GM23338 (cell line): Measurements from ENCODE around the gene TNS3. TPM values are rescaled to one million over a fixed set of nuclear protein-coding genes. Genes with fewer than 3 reads are reported as not detected.

Experiments
- ATAC-seq: fragments of 200-7000 bp; cut with Tn5 transposase; 3 replicates; pipeline ENCODE4 v1.9.1; 2020
- DNase-seq: peaks from one replicate; pipeline ENCODE4 v3.0.0-alpha.2; 2015; ENCODE audit warnings: low spot score
- H2AFZ ChIP-seq: fragments of 200-600 bp; sonication (generic); 2 replicates; pipeline ENCODE4 v1.8.0; 2016; ENCODE audit warnings: antibody characterized with exemption, mild to moderate bottlenecking, moderate library complexity
- H3F3A ChIP-seq: fragments of 200-600 bp; sonication (generic); replicated peaks from 2 replicates; pipeline ENCODE4 v1.8.0; 2017; ENCODE audit warnings: antibody characterized with exemption, mixed run types, low read depth
- H3K27ac ChIP-seq: fragments of 200-600 bp; sonication (generic); 2 replicates; pipeline ENCODE4 v1.6.1; 2016; ENCODE audit warnings: low read depth
- H3K27me3 ChIP-seq: fragments of 200-600 bp; sonication (generic); 2 replicates; pipeline ENCODE4 v1.8.0; 2016; ENCODE audit warnings: mild to moderate bottlenecking, mixed run types, moderate library complexity; ENCODE audit not compliant: insufficient read depth
- H3K36me3 ChIP-seq: fragments of 200-600 bp; sonication (generic); 2 replicates; pipeline ENCODE4 v1.8.0; 2016; ENCODE audit warnings: mild to moderate bottlenecking; ENCODE audit not compliant: insufficient read depth
- H3K4me1 ChIP-seq: fragments of 200-600 bp; sonication (generic); 2 replicates; pipeline ENCODE4 v1.8.0; 2016; ENCODE audit warnings: mild to moderate bottlenecking, moderate library complexity; ENCODE audit not compliant: insufficient read depth
- H3K4me2 ChIP-seq: fragments of 200-600 bp; sonication (generic); 2 replicates; pipeline ENCODE4 v1.7.1; 2017; ENCODE audit warnings: mixed run types
- H3K4me3 ChIP-seq: fragments of 200-600 bp; sonication (generic); 2 replicates; pipeline ENCODE4 v1.6.1; 2016; ENCODE audit warnings: mixed run types
- H3K79me2 ChIP-seq: fragments of 200-600 bp; sonication (generic); replicated peaks from 2 replicates; pipeline ENCODE4 v1.8.0; 2017; ENCODE audit warnings: mild to moderate bottlenecking; ENCODE audit not compliant: insufficient read depth
- H3K9me2 ChIP-seq: fragments of 200-600 bp; sonication (generic); 2 replicates; pipeline ENCODE4 v1.8.0; 2017; ENCODE audit not compliant: insufficient read depth
- H4K20me1 ChIP-seq: fragments of 200-600 bp; sonication (generic); replicated peaks from 2 replicates; pipeline ENCODE4 v1.8.0; 2017; ENCODE audit warnings: mild to moderate bottlenecking; ENCODE audit not compliant: insufficient read depth
- H3K27ac Mint-ChIP-seq: 2 replicates; pipeline ENCODE4 v1.8.0; 2020; ENCODE audit warnings: inconsistent platforms, mild to moderate bottlenecking, moderate library complexity, mixed read lengths
- H3K27me3 Mint-ChIP-seq: 3 replicates; pipeline ENCODE4 v1.8.0; 2022; ENCODE audit warnings: low read depth, mild to moderate bottlenecking, moderate library complexity, mixed read lengths, inconsistent platforms; ENCODE audit not compliant: insufficient read depth, poor library complexity
- H3K36me3 Mint-ChIP-seq: 3 replicates; pipeline ENCODE4 v1.8.0; 2021; ENCODE audit warnings: low read depth, mild to moderate bottlenecking, inconsistent platforms, moderate library complexity, mixed read lengths
- H3K4me1 Mint-ChIP-seq: 3 replicates; pipeline ENCODE4 v1.8.0; 2020; ENCODE audit warnings: mild to moderate bottlenecking, inconsistent platforms, mixed read lengths
- H3K4me3 Mint-ChIP-seq: 3 replicates; pipeline ENCODE4 v1.8.0; 2021; ENCODE audit warnings: moderate library complexity, mild to moderate bottlenecking, inconsistent platforms, mixed read lengths
- H3K9me3 Mint-ChIP-seq: 3 replicates; pipeline ENCODE4 v1.8.0; 2020; ENCODE audit warnings: moderate library complexity, mild to moderate bottlenecking, inconsistent platforms, mixed read lengths
- CREB1 ChIP-seq: fragments of 250-450 bp; sonication (Bioruptor Pico); IDR thresholded peaks from 2 replicates; pipeline ENCODE4 v1.5.0; 2020; ENCODE audit warnings: low read depth, mild to moderate bottlenecking, moderate library complexity
- EZH2 ChIP-seq: fragments of 200-600 bp; sonication (generic); IDR thresholded peaks from one replicate; pipeline ENCODE4 v1.8.0; 2017; ENCODE audit warnings: antibody characterized with exemption, mild to moderate bottlenecking, low read depth; ENCODE audit not compliant: unreplicated experiment
- EZH2phosphoT487 ChIP-seq: fragments of 200-600 bp; sonication (generic); IDR thresholded peaks from one replicate; pipeline ENCODE4 v1.8.1; 2018; ENCODE audit warnings: antibody characterized with exemption; ENCODE audit not compliant: unreplicated experiment
- JUNB ChIP-seq: IDR thresholded peaks from one replicate; pipeline ENCODE4 v1.6.1; 2016; ENCODE audit warnings: antibody characterized with exemption; ENCODE audit not compliant: unreplicated experiment
- NANOG ChIP-seq: IDR thresholded peaks from 2 replicates; pipeline ENCODE4 v1.6.1; 2016; ENCODE audit warnings: antibody characterized with exemption, borderline replicate concordance
- POLR2AphosphoS5 ChIP-seq: IDR thresholded peaks from 2 replicates; pipeline ENCODE4 v1.6.1; 2016; ENCODE audit warnings: antibody characterized with exemption, low read depth
- REST ChIP-seq: IDR thresholded peaks from one replicate; pipeline ENCODE4 v1.6.1; 2018; ENCODE audit warnings: antibody characterized with exemption; ENCODE audit not compliant: unreplicated experiment
- STAT1 ChIP-seq: IDR thresholded peaks from one replicate; pipeline ENCODE4 v1.6.1; 2016; ENCODE audit warnings: antibody characterized with exemption; ENCODE audit not compliant: unreplicated experiment
- ZNF114 ChIP-seq: fragments of 250-450 bp; sonication (Bioruptor Pico); IDR thresholded peaks from 2 replicates; pipeline ENCODE4 v1.5.0; 2020; ENCODE audit warnings: mild to moderate bottlenecking, moderate library complexity
- ZNF331 ChIP-seq: fragments of 250-450 bp; sonication (Bioruptor Pico); IDR thresholded peaks from 2 replicates; pipeline ENCODE4 v1.5.0; 2020; ENCODE audit warnings: low read depth, mild to moderate bottlenecking, moderate library complexity
- polyA plus RNA-seq: library from polyadenylated mRNA; unstranded; fragments of >200 nt; fragmentation: Nextera tagmentation; extraction: Ambion mirVana; gene quantifications from 2 replicates; pipeline ENCODE4 v1.2.1, GENCODE V29; 2016
- total RNA-seq: library from RNA; depleted of rRNA; stranded (reverse); fragments of >200 nt; shearing (Covaris generic); gene quantifications from 2 replicates; pipeline ENCODE4 v1.2.3, GENCODE V29; 2014
- TF ChIP-seq, protein P1 (sequence below), 2 experiments: fragments of 200-600 bp in 1 of 2; sonication (generic) in 1 of 2; conservative IDR thresholded peaks; 2 replicates each; pipeline versions ENCODE4 v1.5.1 to v1.6.1; 2016 to 2017; ENCODE audit warnings: antibody characterized with exemption in 2 of 2, low read depth in 2 of 2, mild to moderate bottlenecking in 2 of 2, moderate library complexity in 1 of 2
- TF ChIP-seq, protein P2 (sequence below): fragments of 250-450 bp; sonication (Bioruptor Pico); IDR thresholded peaks from 2 replicates; pipeline ENCODE4 v1.5.0; 2020; ENCODE audit warnings: mild to moderate bottlenecking, moderate library complexity
- TF ChIP-seq, protein P3 (sequence below): IDR thresholded peaks from 2 replicates; pipeline ENCODE4 v1.6.1; 2016; ENCODE audit warnings: antibody characterized with exemption

Gene TNS3
- total and polyA plus RNA-seq, 2 experiments from 2014 or later, result 6.2 to 28.7 TPM

- Histone ChIP-seq H3K36me3 (no peaks in the 10 kb centered on the region), H4K20me1 (no peaks in the 10 kb centered on the region), H3K27me3 (peaks cover 1% of the 10 kb centered on the region; the same call in 1 of the 2 replicates), H2AFZ (no peak overlapping the region), H3K4me3 (no peak overlapping the region), H3K4me1 (peaks cover 57% of the 10 kb centered on the region), H3K4me2 (no peak overlapping the region), H3F3A (no peaks in the 10 kb centered on the region), H3K27ac (peak overlapping the region; percentile 39; the same call in 1 of the 2 replicates), H3K79me2 (peaks cover 78% of the 10 kb centered on the region), H3K9me2 (no peaks in the 10 kb centered on the region)
- Mint-ChIP-seq H3K4me1 (peaks cover 67% of the 10 kb centered on the region), H3K4me3 (no peak overlapping the region), H3K9me3 (no peaks in the 10 kb centered on the region), H3K27ac (no peak overlapping the region), H3K27me3 (peaks cover 37% of the 10 kb centered on the region), H3K36me3 (peaks cover 12% of the 10 kb centered on the region)
- DNase-seq (no peak), ATAC-seq (no peak)
- TF ChIP-seq, protein P1, sequence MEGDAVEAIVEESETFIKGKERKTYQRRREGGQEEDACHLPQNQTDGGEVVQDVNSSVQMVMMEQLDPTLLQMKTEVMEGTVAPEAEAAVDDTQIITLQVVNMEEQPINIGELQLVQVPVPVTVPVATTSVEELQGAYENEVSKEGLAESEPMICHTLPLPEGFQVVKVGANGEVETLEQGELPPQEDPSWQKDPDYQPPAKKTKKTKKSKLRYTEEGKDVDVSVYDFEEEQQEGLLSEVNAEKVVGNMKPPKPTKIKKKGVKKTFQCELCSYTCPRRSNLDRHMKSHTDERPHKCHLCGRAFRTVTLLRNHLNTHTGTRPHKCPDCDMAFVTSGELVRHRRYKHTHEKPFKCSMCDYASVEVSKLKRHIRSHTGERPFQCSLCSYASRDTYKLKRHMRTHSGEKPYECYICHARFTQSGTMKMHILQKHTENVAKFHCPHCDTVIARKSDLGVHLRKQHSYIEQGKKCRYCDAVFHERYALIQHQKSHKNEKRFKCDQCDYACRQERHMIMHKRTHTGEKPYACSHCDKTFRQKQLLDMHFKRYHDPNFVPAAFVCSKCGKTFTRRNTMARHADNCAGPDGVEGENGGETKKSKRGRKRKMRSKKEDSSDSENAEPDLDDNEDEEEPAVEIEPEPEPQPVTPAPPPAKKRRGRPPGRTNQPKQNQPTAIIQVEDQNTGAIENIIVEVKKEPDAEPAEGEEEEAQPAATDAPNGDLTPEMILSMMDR (conservative IDR thresholded peaks at IDR 0.05; ENCODE audit: low read depth in 2 of 2), result no peak
- TF ChIP-seq, protein P2, sequence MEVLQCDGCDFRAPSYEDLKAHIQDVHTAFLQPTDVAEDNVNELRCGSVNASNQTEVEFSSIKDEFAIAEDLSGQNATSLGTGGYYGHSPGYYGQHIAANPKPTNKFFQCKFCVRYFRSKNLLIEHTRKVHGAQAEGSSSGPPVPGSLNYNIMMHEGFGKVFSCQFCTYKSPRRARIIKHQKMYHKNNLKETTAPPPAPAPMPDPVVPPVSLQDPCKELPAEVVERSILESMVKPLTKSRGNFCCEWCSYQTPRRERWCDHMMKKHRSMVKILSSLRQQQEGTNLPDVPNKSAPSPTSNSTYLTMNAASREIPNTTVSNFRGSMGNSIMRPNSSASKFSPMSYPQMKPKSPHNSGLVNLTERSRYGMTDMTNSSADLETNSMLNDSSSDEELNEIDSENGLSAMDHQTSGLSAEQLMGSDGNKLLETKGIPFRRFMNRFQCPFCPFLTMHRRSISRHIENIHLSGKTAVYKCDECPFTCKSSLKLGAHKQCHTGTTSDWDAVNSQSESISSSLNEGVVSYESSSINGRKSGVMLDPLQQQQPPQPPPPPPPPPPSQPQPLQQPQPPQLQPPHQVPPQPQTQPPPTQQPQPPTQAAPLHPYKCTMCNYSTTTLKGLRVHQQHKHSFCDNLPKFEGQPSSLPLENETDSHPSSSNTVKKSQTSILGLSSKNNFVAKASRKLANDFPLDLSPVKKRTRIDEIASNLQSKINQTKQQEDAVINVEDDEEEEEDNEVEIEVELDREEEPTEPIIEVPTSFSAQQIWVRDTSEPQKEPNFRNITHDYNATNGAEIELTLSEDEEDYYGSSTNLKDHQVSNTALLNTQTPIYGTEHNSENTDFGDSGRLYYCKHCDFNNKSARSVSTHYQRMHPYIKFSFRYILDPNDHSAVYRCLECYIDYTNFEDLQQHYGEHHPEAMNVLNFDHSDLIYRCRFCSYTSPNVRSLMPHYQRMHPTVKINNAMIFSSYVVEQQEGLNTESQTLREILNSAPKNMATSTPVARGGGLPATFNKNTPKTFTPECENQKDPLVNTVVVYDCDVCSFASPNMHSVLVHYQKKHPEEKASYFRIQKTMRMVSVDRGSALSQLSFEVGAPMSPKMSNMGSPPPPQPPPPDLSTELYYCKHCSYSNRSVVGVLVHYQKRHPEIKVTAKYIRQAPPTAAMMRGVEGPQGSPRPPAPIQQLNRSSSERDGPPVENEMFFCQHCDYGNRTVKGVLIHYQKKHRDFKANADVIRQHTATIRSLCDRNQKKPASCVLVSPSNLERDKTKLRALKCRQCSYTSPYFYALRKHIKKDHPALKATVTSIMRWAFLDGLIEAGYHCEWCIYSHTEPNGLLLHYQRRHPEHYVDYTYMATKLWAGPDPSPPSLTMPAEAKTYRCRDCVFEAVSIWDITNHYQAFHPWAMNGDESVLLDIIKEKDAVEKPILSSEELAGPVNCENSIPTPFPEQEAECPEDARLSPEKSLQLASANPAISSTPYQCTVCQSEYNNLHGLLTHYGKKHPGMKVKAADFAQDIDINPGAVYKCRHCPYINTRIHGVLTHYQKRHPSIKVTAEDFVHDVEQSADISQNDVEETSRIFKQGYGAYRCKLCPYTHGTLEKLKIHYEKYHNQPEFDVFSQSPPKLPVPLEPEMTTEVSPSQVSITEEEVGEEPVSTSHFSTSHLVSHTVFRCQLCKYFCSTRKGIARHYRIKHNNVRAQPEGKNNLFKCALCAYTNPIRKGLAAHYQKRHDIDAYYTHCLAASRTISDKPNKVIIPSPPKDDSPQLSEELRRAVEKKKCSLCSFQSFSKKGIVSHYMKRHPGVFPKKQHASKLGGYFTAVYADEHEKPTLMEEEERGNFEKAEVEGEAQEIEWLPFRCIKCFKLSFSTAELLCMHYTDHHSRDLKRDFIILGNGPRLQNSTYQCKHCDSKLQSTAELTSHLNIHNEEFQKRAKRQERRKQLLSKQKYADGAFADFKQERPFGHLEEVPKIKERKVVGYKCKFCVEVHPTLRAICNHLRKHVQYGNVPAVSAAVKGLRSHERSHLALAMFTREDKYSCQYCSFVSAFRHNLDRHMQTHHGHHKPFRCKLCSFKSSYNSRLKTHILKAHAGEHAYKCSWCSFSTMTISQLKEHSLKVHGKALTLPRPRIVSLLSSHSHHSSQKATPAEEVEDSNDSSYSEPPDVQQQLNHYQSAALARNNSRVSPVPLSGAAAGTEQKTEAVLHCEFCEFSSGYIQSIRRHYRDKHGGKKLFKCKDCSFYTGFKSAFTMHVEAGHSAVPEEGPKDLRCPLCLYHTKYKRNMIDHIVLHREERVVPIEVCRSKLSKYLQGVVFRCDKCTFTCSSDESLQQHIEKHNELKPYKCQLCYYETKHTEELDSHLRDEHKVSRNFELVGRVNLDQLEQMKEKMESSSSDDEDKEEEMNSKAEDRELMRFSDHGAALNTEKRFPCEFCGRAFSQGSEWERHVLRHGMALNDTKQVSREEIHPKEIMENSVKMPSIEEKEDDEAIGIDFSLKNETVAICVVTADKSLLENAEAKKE (CRISPR knock-in tag), result no peak
- no peak for TF ChIP-seq JUNB
- TF ChIP-seq ZNF331 (CRISPR knock-in tag), result no peak
- TF ChIP-seq REST, result no peak
- no peak for TF ChIP-seq CREB1 (CRISPR knock-in tag)
- TF ChIP-seq, protein P3, sequence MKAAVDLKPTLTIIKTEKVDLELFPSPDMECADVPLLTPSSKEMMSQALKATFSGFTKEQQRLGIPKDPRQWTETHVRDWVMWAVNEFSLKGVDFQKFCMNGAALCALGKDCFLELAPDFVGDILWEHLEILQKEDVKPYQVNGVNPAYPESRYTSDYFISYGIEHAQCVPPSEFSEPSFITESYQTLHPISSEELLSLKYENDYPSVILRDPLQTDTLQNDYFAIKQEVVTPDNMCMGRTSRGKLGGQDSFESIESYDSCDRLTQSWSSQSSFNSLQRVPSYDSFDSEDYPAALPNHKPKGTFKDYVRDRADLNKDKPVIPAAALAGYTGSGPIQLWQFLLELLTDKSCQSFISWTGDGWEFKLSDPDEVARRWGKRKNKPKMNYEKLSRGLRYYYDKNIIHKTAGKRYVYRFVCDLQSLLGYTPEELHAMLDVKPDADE, result no peak
- no peak for TF ChIP-seq STAT1
- TF ChIP-seq NANOG, result no peak
- TF ChIP-seq EZH2phosphoT487, result no peak
- no peak for TF ChIP-seq EZH2
- TF ChIP-seq POLR2AphosphoS5, result no peak
- TF ChIP-seq ZNF114 (CRISPR knock-in tag), result no peak
These were observed 4.5 kb downstream of the TNS3 start for GRCh38 chr7:47577321-47577919.
